Psoas muscle (tissue), 8 donors: ENCODE measurements around the gene CCT3. TPM values are rescaled to one million over a fixed set of nuclear protein-coding genes. Genes with fewer than 3 reads are reported as not detected.

Experiments used
- ATAC-seq, 4 donors: fragments of 200-7000 bp; cut with Tn5 transposase; one replicate each; pipeline ENCODE4 v1.9.1; 2020; ENCODE audit warnings: moderate library complexity in 3 of 4, mild to moderate bottlenecking in 2 of 4
- DNase-seq, 2 donors: peaks; one replicate each; pipeline ENCODE4 v3.0.0-alpha.2; 2020
- H3K27ac ChIP-seq: fragments of 200-600 bp; one replicate; pipeline ENCODE4 v1.8.0; 2022
- H3K27me3 ChIP-seq, 3 donors: fragments of 200-600 bp in 1 of 3; one replicate each; pipeline versions ENCODE4 v1.6.1 to v1.8.0; 2013 to 2022; ENCODE audit warnings: low read length in 2 of 3, mild to moderate bottlenecking in 2 of 3, moderate library complexity in 1 of 3; ENCODE audit not compliant: insufficient read depth in 3 of 3
- H3K36me3 ChIP-seq, 2 donors: fragments of 200-600 bp in 1 of 2; one replicate each; pipeline versions ENCODE4 v1.6.1 to v1.8.0; 2013 to 2022; ENCODE audit warnings: low read depth in 1 of 2, mild to moderate bottlenecking in 1 of 2, moderate library complexity in 1 of 2; ENCODE audit not compliant: insufficient read depth in 1 of 2
- H3K4me1 ChIP-seq: fragments of 200-600 bp; one replicate; pipeline ENCODE4 v1.8.0; 2022
- H3K4me3 ChIP-seq: fragments of 200-600 bp; one replicate; pipeline ENCODE4 v1.8.0; 2022; ENCODE audit warnings: mild to moderate bottlenecking
- H3K9me3 ChIP-seq: fragments of 200-600 bp; one replicate; pipeline ENCODE4 v1.8.0; 2022
- CTCF ChIP-seq: fragments of 200-600 bp; IDR thresholded peaks from one replicate; pipeline ENCODE4 v1.8.0; 2022; ENCODE audit warnings: antibody characterized with exemption
- WGBS, 3 donors: extraction: QIAGEN DNeasy Blood & Tissue Kit; methylation state at CpG; one replicate each; pipeline versions ENCODE4 v1.1.6 to v1.1.7; 2013; 5-methylcytosine and 5-hydroxymethylcytosine counted together
- intact Hi-C, 2 donors: fragments of 100-400 bp; cut with DNase I; formaldehyde crosslinking; loops; one replicate each; pipeline versions ENCODE4 v1.11.0 to v1.14.2; 2022
- polyA plus RNA-seq, 3 donors: library from polyadenylated mRNA; stranded (reverse); fragments of 200-250 nt; gene quantifications; one replicate each; pipeline ENCODE4 v1.2.3, GENCODE V29; 2013
- total RNA-seq, 4 donors: library from RNA; stranded (reverse); fragmentation: NEBNext Ultra II Directional in 2 of 4; extraction: Animal tissue kit (Norgen Biotek cat#: 25700) in 2 of 4; gene quantifications; one replicate each; pipeline versions ENCODE4 v1.2.1 to v1.2.4, GENCODE V29; 2021 to 2023
- donor health status: healthy with polysubstance abuse.
- donor health status: DM: no; HTN: no; CAD: no; lungs with moderate emphysema.
- donor health status: Bipolar disorder and iron deficiency.
- donor health status: healthy.
- donor health status: DM: yes; HTN: yes; CAD: no.
- donor health status: DM: no; HTN: no; CAD: no.
- donor health status: DM: no; HTN: no; CAD: no.
- donor health status: DM: yes; HTN: yes; CAD: no.

CCT3 gene
- total and polyA plus RNA-seq, 7 donors = 144 to 258 (median 180) TPM

GRCh38 chr1:156276532-156276931, 61.6 kb downstream of the CCT3 start:
- no peak for TF ChIP-seq CTCF
- Histone ChIP-seq H3K36me3 (peaks cover 26 to 76% of the 10 kb centered on the region in 2 donors), H3K9me3 (no peaks in the 10 kb centered on the region), H3K4me3 (no peak overlapping the region), H3K4me1 (peaks cover 22% of the 10 kb centered on the region), H3K27me3 (no peaks in the 10 kb centered on the region), H3K27ac (no peak overlapping the region)
- no peak for DNase-seq
- intact Hi-C loops = no loop called here
- no peak for ATAC-seq

- WGBS, 3 donors = 95 to 98% (median 97%) methylated on average over 3 of the region's 3 CpGs
- H3K27ac ChIP-seq = no peak overlapping the region
- H3K4me1 ChIP-seq = no peaks in the 10 kb centered on the region
- no peaks in the 10 kb centered on the region for H3K27me3 ChIP-seq
- H3K9me3 ChIP-seq = no peaks in the 10 kb centered on the region
- no peak overlapping the region for H3K4me3 ChIP-seq
- TF ChIP-seq CTCF = no peak
- no peak for DNase-seq
- H3K36me3 ChIP-seq = peaks cover 31 to 100% of the 10 kb centered on the region in 2 donors
- ATAC-seq = no peak
- intact Hi-C loops = no loop called here
Observed at GRCh38 chr1:156270314-156270713, 67.8 kb downstream of the CCT3 start.

- H3K27ac ChIP-seq = no peak overlapping the region
- 87 to 92% (median 88%) methylated on average over 4 of the region's 4 CpGs for WGBS, 3 donors
- no peak overlapping the region for H3K4me3 ChIP-seq
- H3K27me3 ChIP-seq = no peaks in the 10 kb centered on the region
- DNase-seq (no peak), ATAC-seq (no peak)
- TF ChIP-seq CTCF = no peak
- intact Hi-C loops = loop anchor here in 1 of 2 donors (5.0 kb wide), 1 partner anchor 49 kb away; no protein-coding TSS in a partner anchor
- no peaks in the 10 kb centered on the region for H3K4me1 ChIP-seq
- H3K36me3 ChIP-seq = peaks cover 24 to 98% of the 10 kb centered on the region in 2 donors
- H3K9me3 ChIP-seq = no peaks in the 10 kb centered on the region
Observed at GRCh38 chr1:156268336-156268735, 69.8 kb downstream of the CCT3 start.

- intact Hi-C loops = loop anchor here in 1 of 2 donors (5.0 kb wide), 1 partner anchor 51 kb away; no protein-coding TSS in a partner anchor
- H3K27me3 ChIP-seq = no peaks in the 10 kb centered on the region
- peak in 1 of 4 donors; percentile 25 for ATAC-seq
- DNase-seq = no peak
- TF ChIP-seq CTCF = no peak
- peaks cover 18 to 98% of the 10 kb centered on the region in 2 donors for H3K36me3 ChIP-seq
- H3K27ac ChIP-seq = no peak overlapping the region
- no peaks in the 10 kb centered on the region for H3K4me1 ChIP-seq
- H3K9me3 ChIP-seq = no peaks in the 10 kb centered on the region
- WGBS, 3 donors = 87 to 93% (median 90%) methylated on average over 13 of the region's 13 CpGs
- H3K4me3 ChIP-seq = no peak overlapping the region
Observed at GRCh38 chr1:156266051-156266450, 72.0 kb downstream of the CCT3 start.

GRCh38 chr1:156263288-156263655, 74.8 kb downstream of the CCT3 start:
- intact Hi-C loops = no loop called here
- Histone ChIP-seq H3K4me1 (no peaks in the 10 kb centered on the region), H3K4me3 (no peak overlapping the region), H3K27me3 (no peaks in the 10 kb centered on the region), H3K9me3 (no peaks in the 10 kb centered on the region), H3K27ac (no peak overlapping the region), H3K36me3 (peaks cover 27 to 98% of the 10 kb centered on the region in 2 donors)
- DNase-seq = peak in 1 of 2 donors; percentile 15
- no peak for ATAC-seq
- 82 to 87% (median 86%) methylated on average over 9 of the region's 9 CpGs for WGBS, 3 donors
- no peak for TF ChIP-seq CTCF
